Activated CD4-positive, alpha-beta T cell treated with anti-CD3 and anti-CD28 coated beads, Interleukin-2, amount 10 ng/mL, durations not matched to agents 24 days and 14 days (primary cell): Measurements from ENCODE around the gene ASAP3. TPM values are rescaled to one million over a fixed set of nuclear protein-coding genes. Genes with fewer than 3 reads are reported as not detected.
A peak's percentile ranks its signal among the peaks of the same experiment; 100 is the strongest.

ENCODE experiments used
- DNase-seq: peaks from one replicate; pipeline ENCODE4 v3.0.0; 2022
- H3K27ac Mint-ChIP-seq: one replicate; pipeline ENCODE4 v1.8.0; 2022; ENCODE audit warnings: mild to moderate bottlenecking, mixed read lengths
- H3K27me3 Mint-ChIP-seq: one replicate; pipeline ENCODE4 v1.8.0; 2022; ENCODE audit warnings: mixed read lengths
- H3K36me3 Mint-ChIP-seq: one replicate; pipeline ENCODE4 v1.8.0; 2022; ENCODE audit warnings: low read depth, mild to moderate bottlenecking, mixed read lengths
- H3K4me1 Mint-ChIP-seq: one replicate; pipeline ENCODE4 v1.8.0; 2021; ENCODE audit warnings: mixed read lengths
- H3K4me3 Mint-ChIP-seq: one replicate; pipeline ENCODE4 v1.8.0; 2022; ENCODE audit warnings: mild to moderate bottlenecking, moderate library complexity, mixed read lengths
- H3K9me3 Mint-ChIP-seq: one replicate; pipeline ENCODE4 v1.8.0; 2021; ENCODE audit warnings: mixed read lengths
- intact Hi-C: fragments of 100-400 bp; cut with micrococcal nuclease; formaldehyde crosslinking; loops from one replicate; pipeline ENCODE4 v1.15.1; 2023
- total RNA-seq: library from RNA; stranded (reverse); gene quantifications from 2 replicates; pipeline ENCODE4 v1.2.3, GENCODE V29; 2022

The ASAP3 gene
- total RNA-seq, 1 donor from 2014 or later = 0.63 TPM

- DNase-seq = peak; percentile 96
- H3K27ac Mint-ChIP-seq = no peak overlapping the region
- H3K4me1 Mint-ChIP-seq = peaks cover 7% of the 10 kb centered on the region
- H3K4me3 Mint-ChIP-seq = no peak overlapping the region
- intact Hi-C loops = loop anchor here (2.0 to 5.0 kb wide), 2 partner anchors 61 to 187 kb away; partner anchors contain the start of gene HTR1D
- H3K9me3 Mint-ChIP-seq = no peaks in the 10 kb centered on the region
- H3K36me3 Mint-ChIP-seq = no peaks in the 10 kb centered on the region
- no peaks in the 10 kb centered on the region for H3K27me3 Mint-ChIP-seq
These were observed 80.1 kb downstream of the ASAP3 start for GRCh38 chr1:23403735-23404486.

- DNase-seq = no peak
- intact Hi-C loops = loop anchor here (5.0 kb wide), 1 partner anchor 186 kb away; the partner anchor contains the start of gene HTR1D
- H3K27me3 Mint-ChIP-seq = no peaks in the 10 kb centered on the region
- H3K4me1 Mint-ChIP-seq = peaks cover 7% of the 10 kb centered on the region
- no peak overlapping the region for H3K27ac Mint-ChIP-seq
- H3K36me3 Mint-ChIP-seq = no peaks in the 10 kb centered on the region
- H3K4me3 Mint-ChIP-seq = no peak overlapping the region
- no peaks in the 10 kb centered on the region for H3K9me3 Mint-ChIP-seq
These were observed 80.6 kb downstream of the ASAP3 start for GRCh38 chr1:23403355-23403734.

GRCh38 chr1:23403038-23403336 is 81.0 kb downstream of the ASAP3 start:
- H3K4me1 Mint-ChIP-seq = peaks cover 7% of the 10 kb centered on the region
- intact Hi-C loops = loop anchor here (5.0 kb wide), 1 partner anchor 186 kb away; the partner anchor contains the start of gene HTR1D
- H3K27ac Mint-ChIP-seq = no peak overlapping the region
- no peaks in the 10 kb centered on the region for H3K27me3 Mint-ChIP-seq
- H3K36me3 Mint-ChIP-seq = no peaks in the 10 kb centered on the region
- DNase-seq = no peak
- H3K4me3 Mint-ChIP-seq = no peak overlapping the region
- no peaks in the 10 kb centered on the region for H3K9me3 Mint-ChIP-seq

DNA sequence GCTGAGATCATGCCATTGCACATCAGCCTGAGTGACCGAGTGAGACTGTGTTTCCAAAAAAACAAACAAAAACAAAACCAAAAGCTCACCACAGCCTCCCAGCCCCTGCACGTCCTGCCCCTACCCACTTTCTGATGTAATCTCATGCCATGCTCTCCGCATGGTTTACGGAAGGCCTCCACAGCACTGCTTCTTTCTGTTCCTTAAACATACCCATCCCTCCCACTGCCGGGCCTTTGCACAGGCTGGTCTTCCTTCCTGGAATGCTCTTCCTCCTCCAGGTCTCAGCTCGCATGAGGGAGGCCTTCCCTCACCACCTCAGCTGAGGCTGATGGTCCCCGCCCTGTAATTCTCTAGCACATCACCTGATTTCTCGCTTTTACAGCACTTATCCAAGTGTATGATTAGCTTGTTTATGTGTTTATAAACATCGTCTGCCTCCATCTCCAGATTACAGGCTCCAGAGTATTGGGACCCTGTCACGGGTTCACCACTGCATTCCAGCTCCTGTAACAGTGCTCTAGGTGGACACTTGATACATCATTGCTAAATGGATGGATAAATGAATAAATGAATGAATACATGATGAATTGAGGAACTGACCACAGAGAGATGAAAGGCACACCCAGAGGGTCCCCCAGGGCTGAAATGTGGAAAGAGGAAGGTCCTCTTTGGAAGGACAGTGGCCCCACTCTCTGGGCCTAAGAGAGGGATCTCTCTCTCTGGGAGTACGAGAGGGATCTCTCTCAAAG is 81.5 kb downstream of the ASAP3 start:
- H3K36me3 Mint-ChIP-seq = no peaks in the 10 kb centered on the region
- peaks cover 7% of the 10 kb centered on the region for H3K4me1 Mint-ChIP-seq
- no peaks in the 10 kb centered on the region for H3K9me3 Mint-ChIP-seq
- H3K4me3 Mint-ChIP-seq = no peak overlapping the region
- intact Hi-C loops = loop anchor here (5.0 kb wide), 1 partner anchor 185 kb away; the partner anchor contains the start of gene HTR1D
- H3K27me3 Mint-ChIP-seq = no peaks in the 10 kb centered on the region
- no peak overlapping the region for H3K27ac Mint-ChIP-seq
- DNase-seq = no peak

GRCh38 chr1:23401313-23401712 is 82.7 kb downstream of the ASAP3 start:
- DNase-seq = no peak
- Mint-ChIP-seq H3K9me3 (no peaks in the 10 kb centered on the region), H3K27me3 (no peaks in the 10 kb centered on the region), H3K36me3 (no peaks in the 10 kb centered on the region), H3K4me1 (peaks cover 7% of the 10 kb centered on the region), H3K4me3 (no peak overlapping the region), H3K27ac (no peak overlapping the region)
- intact Hi-C loops = loop anchor here (5.0 kb wide), 1 partner anchor 184 kb away; the partner anchor contains the start of gene HTR1D

DNA sequence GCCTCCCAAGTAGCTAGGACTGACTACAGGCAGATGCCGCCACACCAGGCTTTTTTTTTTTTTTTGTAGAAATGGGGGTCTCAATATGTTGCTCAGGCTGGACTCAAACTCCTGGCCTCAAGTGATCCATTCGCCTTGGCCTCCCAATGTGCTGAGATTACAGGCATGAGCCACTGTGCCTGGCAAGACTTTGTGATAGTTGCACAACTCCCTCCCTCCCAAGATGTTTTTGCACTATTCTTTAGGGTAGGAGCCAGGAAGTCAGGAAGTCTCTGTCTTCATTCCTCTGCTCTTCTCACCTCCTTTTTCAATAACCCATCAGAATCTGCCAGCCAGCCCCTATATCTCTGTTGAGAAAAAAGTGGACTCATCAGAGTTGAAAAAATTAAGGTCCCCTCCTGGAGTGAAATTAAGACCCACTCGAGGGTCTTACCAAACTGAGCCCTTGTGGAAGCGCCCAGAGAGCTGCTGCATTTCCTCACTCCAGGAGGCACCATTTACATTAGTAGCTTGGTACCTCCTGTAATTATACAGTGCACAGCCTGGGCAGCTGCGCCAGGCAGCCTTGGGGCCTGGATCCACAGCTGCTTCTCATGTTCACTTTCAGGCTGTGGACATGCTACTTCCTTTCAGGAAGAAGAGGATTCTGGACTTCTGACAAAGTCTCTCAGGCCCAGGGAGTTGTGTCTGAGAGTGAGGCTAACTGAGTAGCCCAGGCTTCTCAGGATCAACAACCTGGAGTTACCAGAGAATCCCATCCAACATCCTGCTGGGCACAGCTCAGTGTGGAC is 83.5 kb downstream of the ASAP3 start:
- no peak for DNase-seq
- H3K4me1 Mint-ChIP-seq = peaks cover 9% of the 10 kb centered on the region
- no peaks in the 10 kb centered on the region for H3K27me3 Mint-ChIP-seq
- H3K4me3 Mint-ChIP-seq = no peak overlapping the region
- no peaks in the 10 kb centered on the region for H3K9me3 Mint-ChIP-seq
- no peaks in the 10 kb centered on the region for H3K36me3 Mint-ChIP-seq
- intact Hi-C loops = loop anchor here (5.0 kb wide), 1 partner anchor 183 kb away; the partner anchor contains the start of gene HTR1D
- H3K27ac Mint-ChIP-seq = no peak overlapping the region

DNA sequence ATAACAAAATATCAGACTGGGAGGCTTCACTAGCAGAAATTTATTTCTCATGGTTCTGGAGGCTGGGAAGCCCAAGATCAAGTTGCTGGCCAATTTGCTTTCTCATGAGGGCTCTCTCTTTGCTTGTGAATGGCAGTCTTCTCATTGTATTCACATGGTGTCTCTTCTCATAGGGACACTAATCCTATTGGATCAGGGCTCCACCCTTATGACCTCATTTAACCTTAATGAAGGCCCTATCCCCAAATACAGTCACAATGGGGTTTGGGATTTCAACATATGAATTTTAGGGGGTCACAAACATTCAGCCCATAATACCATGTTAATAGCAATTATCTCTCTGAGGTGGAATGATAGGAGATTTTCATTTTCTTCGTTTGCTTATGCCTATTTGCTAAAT is 84.8 kb downstream of the ASAP3 start:
- DNase-seq = no peak
- Mint-ChIP-seq H3K27ac (no peak overlapping the region), H3K36me3 (no peaks in the 10 kb centered on the region), H3K4me1 (peaks cover 7% of the 10 kb centered on the region), H3K4me3 (no peak overlapping the region), H3K9me3 (no peaks in the 10 kb centered on the region), H3K27me3 (no peaks in the 10 kb centered on the region)
- intact Hi-C loops = no loop called here

- Mint-ChIP-seq H3K4me3 (no peak overlapping the region), H3K36me3 (no peaks in the 10 kb centered on the region), H3K4me1 (peaks cover 3% of the 10 kb centered on the region), H3K27ac (no peak overlapping the region), H3K27me3 (no peaks in the 10 kb centered on the region), H3K9me3 (no peaks in the 10 kb centered on the region)
- DNase-seq = no peak
- intact Hi-C loops = no loop called here
These were observed 86.1 kb downstream of the ASAP3 start for GRCh38 chr1:23397908-23398307.

- Mint-ChIP-seq H3K27me3 (no peaks in the 10 kb centered on the region), H3K27ac (no peak overlapping the region), H3K4me3 (no peak overlapping the region), H3K9me3 (no peaks in the 10 kb centered on the region), H3K4me1 (peaks cover 3% of the 10 kb centered on the region), H3K36me3 (no peaks in the 10 kb centered on the region)
- no peak for DNase-seq
- intact Hi-C loops = no loop called here
These were observed 87.6 kb downstream of the ASAP3 start for GRCh38 chr1:23396380-23396779.

GRCh38 chr1:23395849-23396248 is 88.1 kb downstream of the ASAP3 start:
- peaks cover 3% of the 10 kb centered on the region for H3K4me1 Mint-ChIP-seq
- peak overlapping the region; percentile 31 for H3K27ac Mint-ChIP-seq
- no peaks in the 10 kb centered on the region for H3K27me3 Mint-ChIP-seq
- no peak overlapping the region for H3K4me3 Mint-ChIP-seq
- no peak for DNase-seq
- no peaks in the 10 kb centered on the region for H3K9me3 Mint-ChIP-seq
- no peaks in the 10 kb centered on the region for H3K36me3 Mint-ChIP-seq
- intact Hi-C loops = no loop called here

DNA sequence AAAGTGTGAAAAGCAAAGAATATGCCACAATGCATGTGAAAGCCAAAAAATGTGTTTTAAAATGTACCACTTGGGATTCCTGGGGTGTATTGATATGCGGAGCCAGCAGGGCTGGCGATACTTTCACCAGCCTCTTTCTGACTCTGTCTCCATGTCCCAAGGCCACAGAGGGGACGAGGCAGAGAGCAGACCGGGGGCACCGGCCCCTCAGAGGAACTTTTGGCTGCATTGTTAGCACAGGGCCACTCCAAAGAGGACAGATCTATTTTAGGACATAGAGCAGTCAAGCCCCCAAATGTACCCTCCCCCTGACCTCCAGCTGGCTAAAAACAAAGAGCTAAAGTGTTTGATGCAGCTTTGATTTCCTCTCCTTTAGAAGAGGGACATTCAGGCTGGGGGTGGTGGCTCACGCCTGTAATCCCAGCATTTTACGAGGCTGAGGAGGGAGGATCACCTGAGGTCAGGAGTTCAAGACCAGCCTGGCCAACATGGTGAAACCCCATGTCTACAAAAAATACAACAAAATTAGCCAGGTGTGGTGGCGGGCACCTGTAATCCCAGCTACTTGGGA is 88.7 kb downstream of the ASAP3 start:
- intact Hi-C loops = no loop called here
- Mint-ChIP-seq H3K27ac (no peak overlapping the region), H3K4me3 (no peak overlapping the region), H3K27me3 (peaks cover 1% of the 10 kb centered on the region), H3K36me3 (no peaks in the 10 kb centered on the region), H3K4me1 (peaks cover 3% of the 10 kb centered on the region), H3K9me3 (no peaks in the 10 kb centered on the region)
- no peak for DNase-seq

DNA sequence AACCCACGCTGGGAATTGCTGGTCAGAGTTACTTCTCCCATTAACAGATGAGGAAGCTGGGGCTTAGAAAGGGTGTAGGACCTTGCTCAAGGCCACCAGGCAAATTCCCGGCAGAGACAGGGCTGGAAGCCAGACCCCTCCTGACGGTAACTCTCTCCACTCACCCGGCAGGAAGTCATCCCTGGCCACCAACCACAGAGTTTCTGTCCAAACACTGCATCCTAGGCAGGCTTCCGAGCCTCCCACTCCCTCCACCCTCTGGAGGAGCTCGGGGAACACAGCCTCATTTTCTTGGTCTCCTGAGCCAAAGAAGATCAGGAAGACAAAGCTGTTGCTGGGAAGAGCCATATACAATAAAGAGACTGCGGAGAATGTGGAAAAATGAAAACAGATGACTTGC is 89.3 kb downstream of the ASAP3 start:
- peaks cover 2% of the 10 kb centered on the region for H3K27me3 Mint-ChIP-seq
- peaks cover 3% of the 10 kb centered on the region for H3K4me1 Mint-ChIP-seq
- no peaks in the 10 kb centered on the region for H3K9me3 Mint-ChIP-seq
- no peak for DNase-seq
- H3K4me3 Mint-ChIP-seq = no peak overlapping the region
- no peaks in the 10 kb centered on the region for H3K36me3 Mint-ChIP-seq
- H3K27ac Mint-ChIP-seq = no peak overlapping the region
- intact Hi-C loops = no loop called here

- no peaks in the 10 kb centered on the region for H3K36me3 Mint-ChIP-seq
- no peaks in the 10 kb centered on the region for H3K9me3 Mint-ChIP-seq
- no peak overlapping the region for H3K4me3 Mint-ChIP-seq
- intact Hi-C loops = no loop called here
- H3K4me1 Mint-ChIP-seq = peaks cover 3% of the 10 kb centered on the region
- no peak for DNase-seq
- no peak overlapping the region for H3K27ac Mint-ChIP-seq
- H3K27me3 Mint-ChIP-seq = peaks cover 2% of the 10 kb centered on the region
These were observed 89.8 kb downstream of the ASAP3 start for GRCh38 chr1:23394181-23394580.
